Measurements from ENCODE around the gene GPSM3. TPM values are rescaled to one million over a fixed set of nuclear protein-coding genes. Genes with fewer than 3 reads are reported as not detected.
"Not testable (repeated sequence)": the region's sequence is repeated elsewhere in the genome, so short reads cannot be mapped to it uniquely, and the experiment has no call there.

The GPSM3 gene
- total and polyA plus RNA-seq, 3 experiments from 2014 or later: 82.0 to 136 (median 89.5) TPM

DNA sequence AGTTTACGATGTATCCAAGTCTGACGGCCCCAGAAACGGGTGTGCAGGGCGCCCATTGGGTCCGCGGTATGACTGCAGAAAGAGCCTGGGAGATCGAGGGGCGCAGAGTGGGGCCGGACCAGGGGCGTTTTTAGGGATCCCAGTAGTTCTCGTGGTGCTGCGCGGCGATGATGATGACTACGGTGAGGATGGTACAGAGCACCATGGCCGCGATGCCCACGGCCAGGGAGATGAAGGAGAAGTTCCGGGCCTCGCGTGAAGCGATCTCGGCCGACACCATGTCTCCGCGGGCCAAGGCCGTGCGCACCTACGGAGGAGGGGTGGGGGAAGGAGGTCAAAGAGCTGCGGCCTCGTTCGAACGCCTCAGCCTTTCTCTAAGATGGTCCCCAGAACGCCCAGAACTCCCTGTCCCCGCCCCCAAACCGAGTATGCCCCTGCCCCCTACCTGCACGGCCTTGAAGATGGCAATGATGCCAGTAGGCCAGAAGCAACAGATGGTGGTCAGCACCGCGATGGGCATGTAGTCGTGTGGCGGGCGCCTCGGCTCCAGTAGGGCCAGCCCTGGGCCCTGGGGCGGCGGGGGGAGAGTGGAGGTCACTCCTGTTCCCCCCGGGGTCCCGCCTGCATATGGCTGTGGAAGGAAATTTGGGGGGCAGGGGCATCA is 43.2 kb downstream of the GPSM3 start:
- peak overlapping the region; percentile 80 to 89 (median 84) for H3K4me3 Mint-ChIP-seq
- H3K36me3 ChIP-seq (ENCODE audit: insufficient read depth, low read length): no peaks in the 10 kb centered on the region
- no peak overlapping the region for H3K27ac ChIP-seq (ENCODE audit: low read depth, low read length)
- POLR2A ChIA-PET: no interaction called here
- peaks cover 29 to 47% of the 10 kb centered on the region in 2 donors for H3K27me3 Mint-ChIP-seq
- H3K9me3 ChIP-seq (ENCODE audit: low read length): no peaks in the 10 kb centered on the region
- CTCF ChIA-PET: interaction anchor here (1.1 to 2.0 kb wide), 3 partner anchors 11 to 46 kb away, joined by 3 to 9 read pairs (median 5); no protein-coding TSS in a partner anchor
- peaks cover 0 to 8% (median 4%) of the 10 kb centered on the region in 3 donors for H3K36me3 Mint-ChIP-seq
- no peak overlapping the region for H3K4me3 ChIP-seq (ENCODE audit: low read length)
- H3K9me3 Mint-ChIP-seq: peaks cover 0 to 8% (median 0%) of the 10 kb centered on the region in 5 donors
- peaks cover 39 to 58% (median 54%) of the 10 kb centered on the region in 3 donors for H3K4me1 Mint-ChIP-seq
- H3K27ac Mint-ChIP-seq: peak overlapping the region; percentile 28 to 88 (median 68)
- no peak for DNase-seq
- H3K4me1 ChIP-seq (ENCODE audit: insufficient read depth, low read length): peaks cover 14% of the 10 kb centered on the region
- no peaks in the 10 kb centered on the region for H3K27me3 ChIP-seq (ENCODE audit: insufficient read depth, low read length, poor library complexity, severe bottlenecking)

DNA sequence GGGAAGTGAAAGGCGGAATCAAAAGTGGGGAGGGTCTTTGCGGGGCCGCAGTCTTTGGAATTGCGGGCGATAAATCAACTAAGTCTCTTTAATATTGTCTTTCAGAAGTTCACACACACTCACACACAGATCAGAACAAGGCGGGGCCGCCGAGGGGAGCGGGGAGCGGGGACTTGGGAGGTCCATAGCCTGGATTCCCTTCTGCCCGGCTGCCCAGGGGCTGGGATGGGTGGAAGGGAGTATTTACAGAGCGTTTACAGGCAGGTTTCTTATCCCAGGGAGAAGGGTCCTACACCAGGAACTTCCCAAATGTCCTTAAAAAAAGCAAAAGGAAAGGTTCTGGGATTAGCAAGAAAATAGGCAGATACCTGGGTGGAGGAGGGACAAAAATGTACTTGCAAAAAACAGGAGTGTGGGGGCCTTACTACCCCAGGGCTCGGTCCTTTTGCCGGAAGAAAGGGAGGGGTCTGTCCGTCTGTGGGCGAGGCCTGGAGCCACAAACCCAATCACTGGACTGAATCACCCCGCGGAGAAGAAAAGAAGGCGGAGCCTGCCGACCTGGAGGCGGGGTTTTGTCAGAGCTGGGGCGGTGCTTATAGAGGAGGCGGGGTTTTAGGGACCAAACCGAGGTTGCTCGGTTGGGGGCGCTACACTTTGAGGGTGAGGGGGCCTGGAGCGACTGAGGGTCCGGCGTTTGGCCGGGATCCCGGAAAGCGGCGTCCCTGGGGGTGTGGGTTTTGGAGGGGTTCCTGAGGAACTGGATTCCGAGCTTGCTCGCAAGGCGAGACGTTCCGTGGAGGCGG is 44.0 kb downstream of the GPSM3 start:
- Histone ChIP-seq H3K27me3 (ENCODE audit: insufficient read depth, low read length, poor library complexity, severe bottlenecking) (no peaks in the 10 kb centered on the region), H3K9me3 (ENCODE audit: low read length) (no peaks in the 10 kb centered on the region), H3K4me3 (ENCODE audit: low read length) (no peak overlapping the region), H3K36me3 (ENCODE audit: insufficient read depth, low read length) (no peaks in the 10 kb centered on the region), H3K4me1 (ENCODE audit: insufficient read depth, low read length) (peaks cover 14% of the 10 kb centered on the region), H3K27ac (ENCODE audit: low read depth, low read length) (no peak overlapping the region)
- ChIA-PET CTCF (interaction anchor here (1.0 to 2.0 kb wide), 4 partner anchors 10 to 97 kb away, joined by 3 to 9 read pairs (median 4); no protein-coding TSS in a partner anchor), POLR2A (no interaction called here)
- H3K36me3 Mint-ChIP-seq: peaks cover 0 to 8% (median 0%) of the 10 kb centered on the region in 3 donors
- H3K27ac Mint-ChIP-seq: peak overlapping the region; percentile 28 to 90 (median 68)
- peaks cover 29 to 47% of the 10 kb centered on the region in 2 donors for H3K27me3 Mint-ChIP-seq
- DNase-seq: peak; percentile 37 to 80 (median 58)
- H3K4me1 Mint-ChIP-seq: peaks cover 33 to 52% (median 48%) of the 10 kb centered on the region in 3 donors
- H3K4me3 Mint-ChIP-seq: peak overlapping the region; percentile 80 to 89 (median 84)
- peaks cover 0 to 8% (median 0%) of the 10 kb centered on the region in 5 donors for H3K9me3 Mint-ChIP-seq

DNA sequence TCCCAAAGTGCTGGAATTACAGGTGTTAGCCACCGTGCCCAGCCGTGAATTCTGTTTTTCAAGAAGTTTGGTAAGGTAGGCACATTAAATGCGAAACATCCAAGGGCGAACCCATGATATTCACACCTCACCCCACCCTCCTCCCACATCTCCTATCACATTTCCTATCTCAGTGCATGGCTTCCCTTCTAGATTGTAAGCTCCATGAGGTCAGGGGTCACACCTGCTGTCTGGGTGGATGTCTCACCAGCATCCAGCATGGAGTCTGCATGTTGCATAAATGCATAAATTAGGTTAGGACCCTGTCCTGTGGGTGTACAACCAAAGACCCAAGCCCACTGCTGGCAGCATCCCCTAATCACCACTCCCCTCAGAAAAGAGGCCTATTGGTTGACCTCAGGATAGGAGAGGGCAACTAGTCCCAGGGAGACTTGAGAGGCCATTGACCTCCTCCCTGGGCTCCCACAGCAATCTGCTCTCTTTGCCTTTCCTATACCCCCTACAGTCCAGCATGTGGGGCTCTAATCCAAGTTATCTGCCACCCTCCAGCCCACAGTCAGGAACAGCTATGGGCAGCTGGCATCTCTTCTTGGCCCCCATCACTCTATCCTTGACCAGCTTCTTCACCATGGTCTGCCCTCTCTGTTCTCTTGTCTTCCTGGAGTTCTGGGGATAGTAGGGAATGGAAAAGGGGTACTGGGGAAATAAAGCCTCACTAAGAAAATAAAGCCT is 44.9 kb downstream of the GPSM3 start:
- Histone ChIP-seq H3K4me1 (ENCODE audit: insufficient read depth, low read length) (peaks cover 6% of the 10 kb centered on the region), H3K27me3 (ENCODE audit: insufficient read depth, low read length, poor library complexity, severe bottlenecking) (no peaks in the 10 kb centered on the region), H3K36me3 (ENCODE audit: insufficient read depth, low read length) (no peaks in the 10 kb centered on the region), H3K4me3 (ENCODE audit: low read length) (no peak overlapping the region), H3K27ac (ENCODE audit: low read depth, low read length) (no peak overlapping the region), H3K9me3 (ENCODE audit: low read length) (no peaks in the 10 kb centered on the region)
- Mint-ChIP-seq H3K9me3 (peaks cover 0 to 8% (median 0%) of the 10 kb centered on the region in 5 donors), H3K36me3 (peaks cover 0 to 8% (median 0%) of the 10 kb centered on the region in 3 donors), H3K4me3 (peak overlapping the region in 3 of 7 donors; percentile 86 to 89 (median 86)), H3K27me3 (peaks cover 29 to 47% of the 10 kb centered on the region in 2 donors), H3K27ac (peak overlapping the region in 3 of 8 donors; percentile 5 to 90 (median 51)), H3K4me1 (peaks cover 26 to 43% (median 40%) of the 10 kb centered on the region in 3 donors)
- DNase-seq: no peak
- ChIA-PET POLR2A (no interaction called here), CTCF (interaction anchor here (0.6 to 2.0 kb wide), 5 partner anchors 9 to 600 kb away, joined by 3 to 9 read pairs (median 3); no protein-coding TSS in a partner anchor)

DNA sequence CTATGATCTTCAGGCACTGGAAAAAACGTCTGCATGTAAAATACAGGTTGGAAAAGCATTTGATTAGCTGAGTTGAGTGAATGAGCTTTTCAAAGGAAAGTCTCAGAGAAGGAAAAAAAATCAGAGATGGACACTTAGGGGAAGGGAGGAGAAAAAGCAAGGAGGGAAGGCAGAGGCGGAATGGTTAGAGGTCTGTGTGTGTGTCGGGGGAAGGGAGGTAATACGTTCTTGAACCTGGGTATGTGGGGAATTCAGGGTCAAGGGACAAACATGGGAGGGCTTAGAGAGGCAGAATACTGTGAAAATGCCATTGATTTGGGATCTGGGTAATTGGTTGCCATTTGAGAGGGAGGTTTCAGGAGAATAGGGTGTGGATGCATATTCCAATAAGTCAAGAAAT is 45.8 kb downstream of the GPSM3 start:
- no peaks in the 10 kb centered on the region for H3K27me3 ChIP-seq (ENCODE audit: insufficient read depth, low read length, poor library complexity, severe bottlenecking)
- H3K4me1 ChIP-seq (ENCODE audit: insufficient read depth, low read length): no peaks in the 10 kb centered on the region
- no peak overlapping the region for H3K4me3 Mint-ChIP-seq
- no peaks in the 10 kb centered on the region for H3K9me3 ChIP-seq (ENCODE audit: low read length)
- no peaks in the 10 kb centered on the region for H3K36me3 ChIP-seq (ENCODE audit: insufficient read depth, low read length)
- ChIA-PET CTCF (no interaction called here), POLR2A (no interaction called here)
- no peak for DNase-seq
- H3K36me3 Mint-ChIP-seq: peaks cover 0 to 8% (median 0%) of the 10 kb centered on the region in 3 donors
- H3K9me3 Mint-ChIP-seq: peaks cover 0 to 8% (median 0%) of the 10 kb centered on the region in 5 donors
- peaks cover 23 to 38% (median 35%) of the 10 kb centered on the region in 3 donors for H3K4me1 Mint-ChIP-seq
- H3K4me3 ChIP-seq (ENCODE audit: low read length): no peak overlapping the region
- H3K27ac Mint-ChIP-seq: no peak overlapping the region
- H3K27me3 Mint-ChIP-seq: peaks cover 29 to 51% of the 10 kb centered on the region in 2 donors
- no peak overlapping the region for H3K27ac ChIP-seq (ENCODE audit: low read depth, low read length)

DNA sequence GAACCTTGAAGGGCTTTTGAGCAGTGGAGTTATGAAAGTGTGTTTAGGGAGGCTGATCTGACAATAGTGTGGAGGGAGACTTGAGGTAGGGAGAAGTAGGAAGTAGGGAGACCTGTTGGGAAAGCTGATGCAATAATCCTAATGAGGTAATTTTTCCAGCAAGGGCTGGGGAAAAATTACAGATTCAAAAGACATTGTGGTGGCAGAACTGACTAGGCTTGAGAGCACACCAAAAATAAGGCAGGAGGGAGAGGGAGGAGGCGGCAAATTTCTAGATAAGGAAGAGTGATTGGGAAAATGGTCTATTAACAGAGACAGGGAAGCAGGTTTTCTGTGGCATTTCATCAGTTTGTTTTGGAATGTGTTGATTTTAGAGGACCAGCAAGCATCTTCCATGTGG is 46.2 kb downstream of the GPSM3 start:
- Histone ChIP-seq H3K4me1 (ENCODE audit: insufficient read depth, low read length) (no peaks in the 10 kb centered on the region), H3K27me3 (ENCODE audit: insufficient read depth, low read length, poor library complexity, severe bottlenecking) (no peaks in the 10 kb centered on the region), H3K36me3 (ENCODE audit: insufficient read depth, low read length) (no peaks in the 10 kb centered on the region), H3K27ac (ENCODE audit: low read depth, low read length) (no peak overlapping the region), H3K9me3 (ENCODE audit: low read length) (no peaks in the 10 kb centered on the region), H3K4me3 (ENCODE audit: low read length) (no peak overlapping the region)
- Mint-ChIP-seq H3K4me3 (peak overlapping the region in 1 of 7 donors; percentile 0), H3K36me3 (peaks cover 0 to 8% (median 0%) of the 10 kb centered on the region in 3 donors), H3K4me1 (peaks cover 23 to 36% (median 33%) of the 10 kb centered on the region in 3 donors), H3K9me3 (peaks cover 0 to 8% (median 0%) of the 10 kb centered on the region in 5 donors), H3K27me3 (peaks cover 28 to 53% of the 10 kb centered on the region in 2 donors), H3K27ac (no peak overlapping the region)
- POLR2A ChIA-PET: interaction anchor here (0.6 kb wide), 1 partner anchor 11 kb away, joined by 4 read pairs; no protein-coding TSS in a partner anchor
- CTCF ChIA-PET: no interaction called here
- DNase-seq: no peak

DNA sequence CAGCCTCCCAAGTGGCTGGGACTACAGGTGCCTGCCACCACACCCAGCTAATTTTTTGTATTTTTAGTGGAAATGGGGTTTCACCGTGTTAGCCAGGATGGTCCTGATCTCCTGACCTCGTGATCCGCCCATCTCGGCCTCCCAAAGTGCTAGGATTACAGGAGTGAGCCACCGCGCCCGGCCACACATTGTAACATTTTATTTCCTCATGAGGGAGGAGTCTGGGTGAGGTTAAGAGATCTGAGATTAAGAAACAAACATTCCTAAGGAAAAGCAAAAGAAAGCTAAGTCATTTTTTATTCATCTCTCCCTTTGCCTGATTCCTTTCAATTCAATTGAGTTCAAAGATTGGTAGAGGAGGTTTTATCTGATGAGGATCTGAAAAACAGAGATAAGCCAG is 48.2 kb downstream of the GPSM3 start:
- H3K27me3 ChIP-seq (ENCODE audit: insufficient read depth, low read length, poor library complexity, severe bottlenecking); DNase-seq; H3K27ac Mint-ChIP-seq; H3K4me1 ChIP-seq (ENCODE audit: insufficient read depth, low read length); POLR2A ChIA-PET; H3K4me3 ChIP-seq (ENCODE audit: low read length); H3K27ac ChIP-seq (ENCODE audit: low read depth, low read length); H3K4me3 Mint-ChIP-seq; H3K36me3 ChIP-seq (ENCODE audit: insufficient read depth, low read length); H3K36me3 Mint-ChIP-seq; H3K9me3 Mint-ChIP-seq; H3K9me3 ChIP-seq (ENCODE audit: low read length): not testable (repeated sequence)
- H3K4me1 Mint-ChIP-seq: peaks cover 16 to 26% (median 20%) of the 10 kb centered on the region in 3 donors
- CTCF ChIA-PET: interaction anchor here (1.1 kb wide), 1 partner anchor 18 kb away, joined by 3 read pairs; no protein-coding TSS in a partner anchor
- peaks cover 24 to 42% of the 10 kb centered on the region in 2 donors for H3K27me3 Mint-ChIP-seq
